Gastrocnemius medialis (tissue), 4 donors: Measurements from ENCODE around the gene ADAMTSL3. TPM values are rescaled to one million over a fixed set of nuclear protein-coding genes. Genes with fewer than 3 reads are reported as not detected.

Source experiments
- ATAC-seq, 2 donors: fragments of 150-250 bp; one replicate each; pipeline ENCODE4 v1.9.1; 2016
- DNase-seq, 2 donors: peaks; one replicate each; pipeline ENCODE4 v3.0.0-alpha.2; 2019
- H3K27ac ChIP-seq, 4 donors: fragments of 200-600 bp; sonication (generic); 1 replicate in 1 of 4; 2 replicates in 3 of 4; pipeline ENCODE4 v1.5.1; 2016 to 2018; ENCODE audit warnings: mild to moderate bottlenecking in 2 of 4, moderate library complexity in 1 of 4
- H3K27me3 ChIP-seq, 3 donors: fragments of 200-600 bp; sonication (generic) in 2 of 3; 1 replicate in 1 of 3; 2 replicates in 2 of 3; pipeline versions ENCODE4 v1.5.1 to v1.6.0; 2016 to 2019; ENCODE audit warnings: mild to moderate bottlenecking in 1 of 3, moderate library complexity in 1 of 3
- H3K36me3 ChIP-seq, 2 donors: fragments of 200-600 bp; sonication (generic) in 1 of 2; one replicate each; pipeline ENCODE4 v1.5.1; 2017 to 2018
- H3K4me1 ChIP-seq, 2 donors: fragments of 200-600 bp; sonication (generic) in 1 of 2; one replicate each; pipeline ENCODE4 v1.5.1; 2016 to 2017; ENCODE audit warnings: mild to moderate bottlenecking in 2 of 2
- H3K4me3 ChIP-seq, 4 donors: fragments of 200-600 bp; sonication (generic) in 3 of 4; 1 replicate in 1 of 4; 2 replicates in 3 of 4; pipeline ENCODE4 v1.5.1; 2016 to 2019; ENCODE audit warnings: mild to moderate bottlenecking in 2 of 4
- H3K9me3 ChIP-seq, 3 donors: fragments of 200-600 bp; sonication (generic) in 2 of 3; 1 replicate in 1 of 3; 2 replicates in 2 of 3; pipeline ENCODE4 v1.5.1; 2016 to 2019
- POLR2A ChIP-seq, 2 donors: fragments of 450-650 bp; IDR thresholded peaks; one replicate each; pipeline ENCODE4 v1.6.1; 2017; ENCODE audit warnings: antibody characterized with exemption in 2 of 2, mild to moderate bottlenecking in 2 of 2, moderate library complexity in 2 of 2
- in situ Hi-C, 4 donors: fragments of 200-750 bp; cut with MboI; loops; one replicate each; pipeline versions ENCODE4 v1.15.0 to v1.8.0; 2017; ENCODE audit warnings: low sequenced_read_pairs in 4 of 4
- intact Hi-C: fragments of 100-400 bp; cut with DNase I; formaldehyde crosslinking; loops from one replicate; pipeline ENCODE4 v1.15.1; 2023; ENCODE audit warnings: low total_unique reads
- total RNA-seq, 4 donors: library from RNA; depleted of rRNA; stranded (reverse); fragments of >200 nt; gene quantifications; one replicate each; pipeline versions ENCODE4 v1.1.0 to v1.2.3, GENCODE V29; 2016
- TF ChIP-seq, protein P1 (sequence below), 5 experiments: fragments of 450-650 bp in 3 of 5; fragments of 200-600 bp in 2 of 5; sonication (generic) in 2 of 5; IDR thresholded peaks in 4 of 5; conservative IDR thresholded peaks in 1 of 5; 1 replicate in 4 of 5; 2 replicates in 1 of 5; pipeline ENCODE4 v1.5.1; 2016 to 2019; ENCODE audit warnings: antibody characterized with exemption in 5 of 5, mild to moderate bottlenecking in 3 of 5, moderate library complexity in 3 of 5

ADAMTSL3 gene
- total RNA-seq, 4 donors from 2014 or later, result 0.66 to 2.9 (median 0.76) TPM

DNA sequence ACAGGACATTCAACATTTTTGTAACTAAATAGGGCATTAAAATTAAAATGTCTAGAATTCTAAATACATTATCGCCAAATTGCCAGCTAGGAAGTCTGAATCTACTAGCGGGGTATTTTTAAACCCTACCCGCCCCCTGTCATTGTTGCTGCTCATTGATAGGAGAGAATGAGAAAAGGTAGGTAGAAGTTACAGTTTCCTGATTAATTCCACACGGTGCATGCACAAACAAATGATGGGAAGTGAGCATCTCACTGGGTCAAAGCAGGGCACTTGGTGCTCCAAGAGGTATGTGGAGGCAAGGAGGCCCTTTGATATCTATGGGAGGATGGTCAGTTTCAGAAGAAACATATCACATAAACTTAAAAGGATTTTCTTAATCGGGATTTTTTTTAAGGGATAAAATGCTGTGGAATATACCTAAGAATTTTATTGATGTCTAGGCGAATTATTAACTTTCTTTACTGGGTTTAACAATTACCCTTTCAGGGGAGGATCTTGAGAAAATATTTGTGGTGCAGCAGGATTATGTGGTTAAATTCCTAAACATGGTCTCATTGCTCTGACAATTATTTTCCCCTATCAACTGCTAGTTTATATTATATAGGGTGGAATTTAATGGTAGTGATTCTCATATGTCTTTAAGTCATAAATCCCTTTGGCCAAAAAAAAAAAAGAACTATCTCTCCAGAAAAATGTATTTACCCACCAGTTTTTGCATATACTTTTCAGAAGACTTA is 345.6 kb downstream of the ADAMTSL3 start:
- Histone ChIP-seq H3K9me3 (no peaks in the 10 kb centered on the region), H3K4me3 (no peak overlapping the region), H3K4me1 (no peaks in the 10 kb centered on the region), H3K27me3 (no peaks in the 10 kb centered on the region), H3K36me3 (no peaks in the 10 kb centered on the region), H3K27ac (no peak overlapping the region)
- intact Hi-C loops, result no loop called here
- ATAC-seq (no peak), DNase-seq (no peak)
- in situ Hi-C loops, result no loop called here
- TF ChIP-seq, protein P1, sequence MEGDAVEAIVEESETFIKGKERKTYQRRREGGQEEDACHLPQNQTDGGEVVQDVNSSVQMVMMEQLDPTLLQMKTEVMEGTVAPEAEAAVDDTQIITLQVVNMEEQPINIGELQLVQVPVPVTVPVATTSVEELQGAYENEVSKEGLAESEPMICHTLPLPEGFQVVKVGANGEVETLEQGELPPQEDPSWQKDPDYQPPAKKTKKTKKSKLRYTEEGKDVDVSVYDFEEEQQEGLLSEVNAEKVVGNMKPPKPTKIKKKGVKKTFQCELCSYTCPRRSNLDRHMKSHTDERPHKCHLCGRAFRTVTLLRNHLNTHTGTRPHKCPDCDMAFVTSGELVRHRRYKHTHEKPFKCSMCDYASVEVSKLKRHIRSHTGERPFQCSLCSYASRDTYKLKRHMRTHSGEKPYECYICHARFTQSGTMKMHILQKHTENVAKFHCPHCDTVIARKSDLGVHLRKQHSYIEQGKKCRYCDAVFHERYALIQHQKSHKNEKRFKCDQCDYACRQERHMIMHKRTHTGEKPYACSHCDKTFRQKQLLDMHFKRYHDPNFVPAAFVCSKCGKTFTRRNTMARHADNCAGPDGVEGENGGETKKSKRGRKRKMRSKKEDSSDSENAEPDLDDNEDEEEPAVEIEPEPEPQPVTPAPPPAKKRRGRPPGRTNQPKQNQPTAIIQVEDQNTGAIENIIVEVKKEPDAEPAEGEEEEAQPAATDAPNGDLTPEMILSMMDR (IDR thresholded peaks at IDR 0.05 in 4 of 5, conservative IDR thresholded peaks at IDR 0.05 in 1 of 5), result no peak
- no peak for TF ChIP-seq POLR2A (IDR thresholded peaks at IDR 0.05)

DNA sequence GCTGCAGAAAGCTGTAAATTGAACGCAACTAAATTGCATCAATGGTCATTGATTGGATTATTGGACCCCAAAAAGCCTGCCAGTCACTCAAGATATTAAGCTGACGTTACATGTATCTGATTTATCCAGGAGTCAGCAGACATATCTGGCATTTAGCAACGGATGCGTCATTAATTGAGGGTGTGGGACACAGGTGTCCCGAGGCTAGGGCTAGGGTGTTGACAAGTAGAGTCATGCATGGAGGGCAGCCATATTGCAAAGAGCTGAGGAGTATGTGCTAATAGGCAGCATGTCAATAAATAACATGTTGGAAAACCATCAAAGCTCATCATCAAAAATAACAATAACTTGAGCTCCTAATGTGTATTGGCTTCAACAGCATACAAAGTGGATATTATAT is 347.1 kb downstream of the ADAMTSL3 start:
- Histone ChIP-seq H3K27me3 (no peaks in the 10 kb centered on the region), H3K36me3 (no peaks in the 10 kb centered on the region), H3K4me3 (no peak overlapping the region), H3K4me1 (no peaks in the 10 kb centered on the region), H3K9me3 (no peaks in the 10 kb centered on the region), H3K27ac (no peak overlapping the region)
- in situ Hi-C loops, result no loop called here
- no peak for ATAC-seq
- no peak for DNase-seq
- intact Hi-C loops, result no loop called here
- TF ChIP-seq POLR2A (IDR thresholded peaks at IDR 0.05), result no peak
- TF ChIP-seq, protein P1 (IDR thresholded peaks at IDR 0.05 in 4 of 5, conservative IDR thresholded peaks at IDR 0.05 in 1 of 5), result no peak

DNA sequence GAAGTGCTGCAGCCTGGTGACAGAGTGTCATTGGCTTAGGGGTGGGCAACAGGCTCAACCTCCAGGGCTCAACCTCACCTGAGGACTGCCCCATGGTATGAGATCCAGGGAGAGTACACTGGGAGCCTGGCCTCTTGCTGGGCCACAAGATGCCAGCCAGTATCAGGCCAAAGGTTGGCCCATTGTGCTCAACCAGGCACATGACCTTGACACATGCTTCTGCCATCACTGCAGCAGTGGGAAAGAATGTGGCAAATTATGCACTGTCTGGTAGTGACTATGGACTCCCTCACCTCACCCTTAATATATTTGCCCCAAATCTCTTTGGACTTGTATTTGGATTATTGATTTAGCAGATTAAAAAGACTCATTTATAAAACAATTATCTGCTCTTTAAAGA is 347.7 kb downstream of the ADAMTSL3 start:
- TF ChIP-seq POLR2A (IDR thresholded peaks at IDR 0.05), result no peak
- TF ChIP-seq, protein P1 (IDR thresholded peaks at IDR 0.05 in 4 of 5, conservative IDR thresholded peaks at IDR 0.05 in 1 of 5), result no peak
- Histone ChIP-seq H3K36me3 (no peaks in the 10 kb centered on the region), H3K27ac (no peak overlapping the region), H3K27me3 (no peaks in the 10 kb centered on the region), H3K4me3 (no peak overlapping the region), H3K4me1 (no peaks in the 10 kb centered on the region), H3K9me3 (no peaks in the 10 kb centered on the region)
- DNase-seq, result no peak
- no peak for ATAC-seq
- in situ Hi-C loops (no loop called here), intact Hi-C loops (no loop called here)

DNA sequence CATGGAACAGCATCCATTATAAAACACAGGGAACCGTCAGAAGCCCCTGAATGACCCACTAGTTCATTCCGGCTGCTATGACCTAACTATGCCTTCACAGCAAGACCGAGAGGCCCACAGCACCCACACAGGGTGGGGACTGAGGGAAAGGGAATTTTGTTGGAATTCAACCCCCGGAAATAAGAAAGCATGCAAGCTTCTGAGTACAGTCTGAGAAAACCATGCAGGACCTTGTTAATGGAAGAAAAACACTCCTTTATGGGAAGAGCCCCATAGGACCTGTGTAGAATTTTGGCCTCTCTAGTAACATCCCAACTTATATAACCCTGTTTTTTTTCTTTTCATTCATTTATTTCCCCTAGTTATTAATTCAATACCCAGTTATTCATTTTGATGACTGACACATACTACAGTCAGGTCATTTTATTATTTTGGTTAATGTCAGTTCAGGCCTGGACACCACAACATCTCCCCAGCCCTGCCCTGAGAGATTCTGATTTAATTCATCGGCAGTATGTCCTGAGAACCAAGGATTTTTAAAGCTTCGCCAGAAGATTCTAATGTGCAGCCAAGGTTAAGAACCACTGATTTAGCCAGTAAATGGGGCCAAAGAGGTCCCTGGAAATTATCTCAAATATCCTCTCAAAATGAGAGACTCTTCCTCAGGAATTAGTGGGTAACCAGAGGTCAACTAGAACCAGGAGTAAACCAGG is 350.0 kb downstream of the ADAMTSL3 start:
- ATAC-seq (no peak), DNase-seq (no peak)
- H3K27me3 ChIP-seq, result no peaks in the 10 kb centered on the region
- H3K36me3 ChIP-seq, result no peaks in the 10 kb centered on the region
- TF ChIP-seq, protein P1 (IDR thresholded peaks at IDR 0.05 in 4 of 5, conservative IDR thresholded peaks at IDR 0.05 in 1 of 5), result no peak
- TF ChIP-seq POLR2A (IDR thresholded peaks at IDR 0.05), result no peak
- no peaks in the 10 kb centered on the region for H3K9me3 ChIP-seq
- H3K4me1 ChIP-seq, result no peaks in the 10 kb centered on the region
- intact Hi-C loops (no loop called here), in situ Hi-C loops (no loop called here)
- no peak overlapping the region for H3K4me3 ChIP-seq
- no peak overlapping the region for H3K27ac ChIP-seq
